Ectodermal cell (in vitro differentiated cells): ENCODE measurements around the gene GAP43. TPM values are rescaled to one million over a fixed set of nuclear protein-coding genes. Genes with fewer than 3 reads are reported as not detected.

Source experiments
- H3K27ac ChIP-seq: 2 replicates; pipeline ENCODE4 v1.7.0; 2013; ENCODE audit warnings: mild to moderate bottlenecking, low read depth, low read length; ENCODE audit not compliant: insufficient read depth, poor library complexity, severe bottlenecking
- H3K27me3 ChIP-seq: 2 replicates; pipeline ENCODE4 v1.7.0; 2013; ENCODE audit warnings: mild to moderate bottlenecking, low read length; ENCODE audit not compliant: insufficient read depth, control insufficient read depth, poor library complexity, severe bottlenecking
- H3K36me3 ChIP-seq: one replicate; pipeline ENCODE4 v1.7.0; 2013; ENCODE audit warnings: low read length; ENCODE audit not compliant: control insufficient read depth, insufficient read depth
- H3K4me1 ChIP-seq: one replicate; pipeline ENCODE4 v1.7.0; 2013; ENCODE audit warnings: low read length; ENCODE audit not compliant: control insufficient read depth, insufficient read depth
- H3K4me3 ChIP-seq: 2 replicates; pipeline ENCODE4 v1.7.0; 2013; ENCODE audit warnings: low read depth, low read length, control low read depth; ENCODE audit not compliant: insufficient read depth
- H3K9me3 ChIP-seq: 2 replicates; pipeline ENCODE4 v1.7.0; 2013; ENCODE audit warnings: mild to moderate bottlenecking, low read length, moderate library complexity; ENCODE audit not compliant: control insufficient read depth
- WGBS, 2 experiments: methylation state at CpG; one replicate each; pipeline ENCODE4 v1.1.7; 2013; ENCODE audit warnings: missing lambda C conversion rate in 2 of 2; 5-methylcytosine and 5-hydroxymethylcytosine counted together
- polyA plus RNA-seq, 4 experiments: library from polyadenylated mRNA; stranded (reverse); fragments of 50-300 nt; gene quantifications; one replicate each; pipeline ENCODE4 v1.2.3, GENCODE V29; 2013

Gene GAP43
- polyA plus RNA-seq (2013, experiment 1 of 4): 73.7 TPM
- 58.7 TPM for polyA plus RNA-seq (2013, experiment 2 of 4)
- 59.6 TPM for polyA plus RNA-seq (2013, experiment 3 of 4)
- polyA plus RNA-seq (2013, experiment 4 of 4): 66.3 TPM

GRCh38 chr3:115623044-115623868, at the start of gene GAP43:
Gene GAP43 (plus strand): TSS chr3:115623510. CDS start chr3:115623690, 180 bp downstream.
- peaks cover 20% of the 10 kb centered on the region for H3K4me1 ChIP-seq
- H3K27ac ChIP-seq: peak within 1 kb of the TSS; percentile 19
- WGBS, 2 experiments: 0 to 1% methylated on average over 20 of the region's 20 CpGs
- peak within 1 kb of the TSS; percentile 48 for H3K4me3 ChIP-seq
- H3K36me3 ChIP-seq: no peaks in the 10 kb centered on the region
- no peaks in the 10 kb centered on the region for H3K9me3 ChIP-seq
- peaks cover 4% of the 10 kb centered on the region for H3K27me3 ChIP-seq

GRCh38 chr3:115576325-115576875, 46.9 kb upstream of the GAP43 start:
- Histone ChIP-seq H3K9me3 (no peaks in the 10 kb centered on the region), H3K27me3 (no peaks in the 10 kb centered on the region), H3K4me3 (no peak overlapping the region), H3K27ac (no peak overlapping the region), H3K36me3 (no peaks in the 10 kb centered on the region), H3K4me1 (no peaks in the 10 kb centered on the region)
- WGBS, 2 experiments: 71 to 95% methylated on average over 3 to 4 of the region's 4 CpGs

- WGBS, 2 experiments: 96 to 98% methylated on average over 1 of the region's 2 CpGs
- no peaks in the 10 kb centered on the region for H3K27me3 ChIP-seq
- no peaks in the 10 kb centered on the region for H3K36me3 ChIP-seq
- H3K4me1 ChIP-seq: no peaks in the 10 kb centered on the region
- H3K4me3 ChIP-seq: no peak overlapping the region
- H3K9me3 ChIP-seq: no peaks in the 10 kb centered on the region
- no peak overlapping the region for H3K27ac ChIP-seq
These were observed 46.3 kb upstream of the GAP43 start for GRCh38 chr3:115577000-115577399.

GRCh38 chr3:115578331-115578730, 45.0 kb upstream of the GAP43 start:
- no peaks in the 10 kb centered on the region for H3K36me3 ChIP-seq
- no peaks in the 10 kb centered on the region for H3K4me1 ChIP-seq
- no peaks in the 10 kb centered on the region for H3K27me3 ChIP-seq
- no peak overlapping the region for H3K27ac ChIP-seq
- no peak overlapping the region for H3K4me3 ChIP-seq
- 97 to 98% methylated on average over 1 of the region's 1 CpG for WGBS, 2 experiments
- no peaks in the 10 kb centered on the region for H3K9me3 ChIP-seq

GRCh38 chr3:115580566-115580965, 42.7 kb upstream of the GAP43 start:
- H3K36me3 ChIP-seq: no peaks in the 10 kb centered on the region
- H3K9me3 ChIP-seq: no peaks in the 10 kb centered on the region
- no peaks in the 10 kb centered on the region for H3K27me3 ChIP-seq
- no peak overlapping the region for H3K4me3 ChIP-seq
- 75 to 79% methylated on average over 1 of the region's 1 CpG for WGBS, 2 experiments
- no peak overlapping the region for H3K27ac ChIP-seq
- no peaks in the 10 kb centered on the region for H3K4me1 ChIP-seq

- H3K27ac ChIP-seq: no peak overlapping the region
- H3K9me3 ChIP-seq: no peaks in the 10 kb centered on the region
- H3K36me3 ChIP-seq: no peaks in the 10 kb centered on the region
- 92 to 94% methylated on average over 8 of the region's 8 CpGs for WGBS, 2 experiments
- no peaks in the 10 kb centered on the region for H3K4me1 ChIP-seq
- H3K4me3 ChIP-seq: no peak overlapping the region
- H3K27me3 ChIP-seq: no peaks in the 10 kb centered on the region
These were observed 41.8 kb upstream of the GAP43 start for GRCh38 chr3:115581362-115582135.

- H3K4me3 ChIP-seq: no peak overlapping the region
- no peak overlapping the region for H3K27ac ChIP-seq
- no peaks in the 10 kb centered on the region for H3K27me3 ChIP-seq
- H3K4me1 ChIP-seq: no peaks in the 10 kb centered on the region
- H3K9me3 ChIP-seq: no peaks in the 10 kb centered on the region
- no peaks in the 10 kb centered on the region for H3K36me3 ChIP-seq
- WGBS, 2 experiments: 84 to 94% methylated on average over 5 of the region's 5 CpGs
These were observed 34.9 kb upstream of the GAP43 start for GRCh38 chr3:115588201-115589115.

- Histone ChIP-seq H3K4me3 (no peak overlapping the region), H3K9me3 (peaks cover 4% of the 10 kb centered on the region), H3K27ac (no peak overlapping the region), H3K27me3 (no peaks in the 10 kb centered on the region), H3K4me1 (no peaks in the 10 kb centered on the region), H3K36me3 (no peaks in the 10 kb centered on the region)
- WGBS, 2 experiments: 89 to 91% methylated on average over 3 of the region's 3 CpGs
These were observed 32.4 kb upstream of the GAP43 start for GRCh38 chr3:115590873-115591272.

- WGBS, 2 experiments: 90 to 92% methylated on average over 2 of the region's 2 CpGs
- H3K27ac ChIP-seq: no peak overlapping the region
- H3K4me1 ChIP-seq: no peaks in the 10 kb centered on the region
- H3K27me3 ChIP-seq: no peaks in the 10 kb centered on the region
- no peaks in the 10 kb centered on the region for H3K36me3 ChIP-seq
- H3K9me3 ChIP-seq: peaks cover 4% of the 10 kb centered on the region
- H3K4me3 ChIP-seq: no peak overlapping the region
These were observed 27.6 kb upstream of the GAP43 start for GRCh38 chr3:115595611-115596275.
